ENCODE data around the gene SPTBN4.
"Not testable (repeated sequence)": the region's sequence is repeated elsewhere in the genome, so short reads cannot be mapped to it uniquely, and the experiment has no call there.

SPTBN4 gene

DNA sequence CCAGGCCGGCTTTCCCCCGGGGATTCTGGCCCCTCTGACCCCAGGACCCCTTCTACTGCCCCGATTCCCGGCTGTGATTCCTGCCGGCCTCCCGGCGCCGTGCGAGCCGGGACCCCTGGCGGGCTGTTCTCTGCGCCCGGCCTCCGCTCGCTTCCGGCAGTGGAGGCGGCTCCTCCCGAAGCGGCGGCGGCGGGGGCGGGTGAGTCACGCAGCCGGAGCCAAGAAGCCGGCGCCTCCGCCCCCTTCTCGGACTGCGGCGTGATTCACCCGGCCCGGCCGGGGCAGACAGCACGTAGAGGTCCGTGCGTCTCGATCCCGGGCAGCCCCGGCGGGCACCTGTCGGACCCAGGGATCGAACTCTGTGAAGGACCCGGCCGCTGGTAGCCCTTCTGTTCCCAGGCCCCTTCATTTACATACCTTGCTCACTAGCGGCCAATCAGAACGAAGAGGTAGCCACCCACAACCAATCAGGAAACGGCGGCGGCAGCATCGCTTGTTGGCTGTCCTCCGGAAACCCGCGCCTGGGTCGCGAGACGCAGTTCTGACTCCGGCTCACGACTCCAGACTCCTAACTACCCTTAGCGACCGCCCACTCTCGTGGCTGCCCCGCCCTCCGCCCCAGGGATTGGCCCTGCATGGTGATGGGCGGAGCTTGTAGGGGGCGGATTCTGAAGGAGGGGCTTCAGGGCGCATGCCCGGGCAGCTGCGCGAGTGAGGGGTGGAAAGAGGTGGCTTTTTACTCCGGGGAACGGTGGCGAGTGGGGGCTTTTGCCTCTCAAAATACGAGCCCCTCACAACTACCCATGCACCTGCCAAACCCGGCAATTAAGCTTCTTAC lies 41.1 kb upstream of the SPTBN4 start, which contains the start of gene SERTAD1:
Gene SERTAD1 (minus strand): TSS at position 543 of the 838 bp plus-strand sequence. CDS start 2,446 bp downstream, outside the sequence.
- Mint-ChIP-seq H3K4me3 (peak within 1 kb of the TSS; percentile 95), H3K27me3 (no peaks in the 10 kb centered on the region), H3K36me3 (ENCODE audit: insufficient read depth) (peaks cover 14% of the 10 kb centered on the region), H3K4me1 (peaks cover 11% of the 10 kb centered on the region), H3K27ac (ENCODE audit: low read depth) (peak within 1 kb of the TSS; percentile 99), H3K9me3 (no peaks in the 10 kb centered on the region)
- peak; percentile 99 to 100 for DNase-seq (ENCODE audit: low spot score in 2 of 2)
- ATAC-seq (replicated peaks; ENCODE audit: extremely low read depth, poor library complexity, severe bottlenecking), result peak; percentile 95

DNA sequence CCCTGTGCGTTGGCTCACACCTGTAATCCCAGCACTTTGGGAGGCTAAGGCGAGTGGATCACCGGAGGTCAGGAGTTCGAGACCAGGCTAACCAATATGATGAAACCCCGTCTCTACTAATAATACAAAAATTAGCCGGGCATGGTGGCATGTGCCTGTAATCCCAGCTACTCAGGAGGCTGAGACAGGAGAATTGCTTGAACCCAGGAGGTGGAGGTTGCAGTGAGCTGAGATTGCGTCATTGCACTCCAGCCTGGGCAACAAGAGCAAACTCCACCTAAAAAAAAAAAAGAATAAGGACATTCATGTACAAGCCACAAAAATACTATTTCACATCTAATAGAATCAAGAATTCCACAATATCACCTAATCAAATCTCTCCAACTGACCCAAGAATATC lies 38.6 kb upstream of the SPTBN4 start:
- ATAC-seq (replicated peaks; ENCODE audit: extremely low read depth, poor library complexity, severe bottlenecking), result not testable (repeated sequence)

DNA sequence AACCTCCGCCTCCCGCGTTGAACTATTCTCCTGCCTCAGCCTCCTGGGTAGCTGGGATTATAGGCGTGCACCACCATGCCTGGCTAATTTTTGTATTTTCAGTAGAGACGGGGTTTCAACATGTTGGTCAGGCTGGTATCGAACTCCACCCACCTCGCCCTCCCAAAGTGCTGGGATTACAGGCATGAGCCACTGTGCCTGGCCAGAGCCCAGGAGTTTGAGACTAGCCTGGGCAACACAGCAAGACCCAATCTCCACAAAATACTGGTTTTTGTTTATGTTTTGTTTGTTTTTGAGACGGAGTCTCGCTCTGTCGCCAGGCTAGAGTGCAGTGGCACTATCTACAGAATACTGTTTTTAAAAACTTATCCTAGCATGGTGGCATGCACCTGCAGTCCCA lies 36.6 kb upstream of the SPTBN4 start:
- not testable (repeated sequence) for H3K4me3 Mint-ChIP-seq; DNase-seq (ENCODE audit: low spot score in 2 of 2); H3K9me3 Mint-ChIP-seq; H3K4me1 Mint-ChIP-seq; H3K36me3 Mint-ChIP-seq (ENCODE audit: insufficient read depth); ATAC-seq (replicated peaks; ENCODE audit: extremely low read depth, poor library complexity, severe bottlenecking); H3K27me3 Mint-ChIP-seq; H3K27ac Mint-ChIP-seq (ENCODE audit: low read depth)

More for the DNA sequence above, 38.6 kb upstream of the SPTBN4 start:
- H3K27ac Mint-ChIP-seq (ENCODE audit: low read depth); H3K9me3 Mint-ChIP-seq; H3K4me3 Mint-ChIP-seq; H3K27me3 Mint-ChIP-seq; DNase-seq (ENCODE audit: low spot score in 2 of 2): not testable (repeated sequence)
- Mint-ChIP-seq H3K36me3 (ENCODE audit: insufficient read depth) (peaks cover 12% of the 10 kb centered on the region), H3K4me1 (peaks cover 13% of the 10 kb centered on the region)

DNA sequence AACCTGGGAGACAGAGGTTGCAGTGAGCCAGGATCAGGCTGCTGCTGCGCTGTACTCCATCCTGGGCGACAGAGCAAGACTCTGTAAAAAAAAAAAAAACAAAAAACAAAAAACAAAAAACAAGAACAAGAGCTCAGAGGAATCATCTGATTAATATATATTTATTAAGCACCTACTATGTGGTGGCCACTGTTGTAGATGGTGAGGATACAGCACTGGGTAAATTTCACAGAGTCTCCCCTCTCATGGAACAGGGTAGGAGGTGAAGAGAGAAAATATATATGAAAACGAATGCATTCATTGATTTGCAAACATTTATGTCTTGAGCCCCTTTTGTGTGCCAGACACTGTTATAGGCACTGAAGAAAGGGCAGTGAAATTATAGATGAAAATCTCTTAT lies 35.1 kb upstream of the SPTBN4 start:
- DNase-seq (ENCODE audit: low spot score in 2 of 2) (no peak), ATAC-seq (replicated peaks; ENCODE audit: extremely low read depth, poor library complexity, severe bottlenecking) (no peak)
- Mint-ChIP-seq H3K36me3 (ENCODE audit: insufficient read depth) (peaks cover 4% of the 10 kb centered on the region), H3K27me3 (peaks cover 9% of the 10 kb centered on the region), H3K4me3 (peak overlapping the region; percentile 23), H3K4me1 (peaks cover 9% of the 10 kb centered on the region), H3K9me3 (no peaks in the 10 kb centered on the region), H3K27ac (ENCODE audit: low read depth) (no peak overlapping the region)

DNA sequence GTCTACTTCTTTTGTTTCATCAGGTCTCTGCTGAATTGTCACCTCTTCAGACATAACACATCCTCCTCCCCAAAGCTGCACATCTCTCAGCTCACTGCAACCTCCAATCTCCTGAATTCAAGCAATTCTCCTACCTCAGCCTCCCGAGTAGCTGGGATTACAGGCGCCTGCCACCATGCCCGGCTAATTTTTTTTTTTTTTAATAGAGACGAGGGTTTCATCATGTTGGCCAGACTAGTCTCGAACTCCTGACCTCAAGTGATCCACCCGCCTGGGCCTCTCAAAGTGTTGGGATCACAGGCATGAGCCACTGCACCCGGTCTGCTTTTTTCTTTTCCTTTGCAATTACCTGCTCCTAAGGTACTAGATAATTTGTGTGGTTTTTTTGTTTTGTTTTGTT lies 34.0 kb upstream of the SPTBN4 start:
- peak overlapping the region; percentile 91 for H3K4me3 Mint-ChIP-seq
- not testable (repeated sequence) for ATAC-seq (replicated peaks; ENCODE audit: extremely low read depth, poor library complexity, severe bottlenecking); H3K36me3 Mint-ChIP-seq (ENCODE audit: insufficient read depth); H3K4me1 Mint-ChIP-seq; H3K9me3 Mint-ChIP-seq; DNase-seq (ENCODE audit: low spot score in 2 of 2); H3K27me3 Mint-ChIP-seq
- H3K27ac Mint-ChIP-seq (ENCODE audit: low read depth), result peak overlapping the region; percentile 96

DNA sequence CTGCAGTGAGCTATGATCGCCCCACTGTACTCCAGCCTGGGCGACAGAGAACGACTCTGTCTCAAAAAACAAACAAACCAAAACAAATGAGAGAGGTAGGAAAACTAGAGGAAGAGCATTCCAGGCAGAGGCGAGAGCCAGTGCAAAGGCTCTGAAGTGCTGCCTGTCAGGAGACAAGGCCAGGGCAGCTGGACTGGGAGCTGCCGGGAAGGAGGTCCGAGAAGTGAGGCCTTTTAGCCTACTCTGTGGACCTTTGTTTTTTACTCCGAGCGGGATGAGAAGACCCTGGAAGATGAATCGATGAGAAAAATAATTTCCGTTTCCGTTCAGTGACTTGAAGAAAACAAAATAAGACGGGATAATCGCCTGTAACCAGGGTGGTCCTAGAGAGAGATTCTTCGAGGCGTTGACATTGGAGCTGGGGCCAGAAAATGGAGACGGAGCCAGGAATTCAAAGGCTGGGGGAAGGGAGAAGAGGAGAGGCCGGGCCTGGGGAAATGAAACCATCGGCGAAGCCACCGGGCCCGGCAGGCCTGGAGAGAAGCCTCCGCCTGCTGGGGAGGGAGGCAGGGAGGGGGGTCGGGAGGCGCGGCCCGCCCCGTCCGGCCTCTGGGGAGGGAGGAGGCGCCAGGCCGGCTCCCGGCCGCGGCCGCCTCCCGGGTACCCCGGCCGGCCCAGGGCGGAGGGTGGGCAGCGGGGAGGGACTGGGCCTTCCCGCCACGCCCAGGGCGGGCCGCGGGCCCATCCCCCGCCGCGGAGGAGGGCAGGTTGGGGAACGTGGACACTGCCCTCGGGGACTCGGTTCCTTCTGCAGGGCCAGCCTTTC lies 33.2 kb upstream of the SPTBN4 start:
- DNase-seq (ENCODE audit: low spot score in 2 of 2) (peak in 1 of 2 donors; percentile 14), ATAC-seq (replicated peaks; ENCODE audit: extremely low read depth, poor library complexity, severe bottlenecking) (peak; percentile 73)
- H3K36me3 Mint-ChIP-seq (ENCODE audit: insufficient read depth), result peaks cover 4% of the 10 kb centered on the region
- peak overlapping the region; percentile 91 for H3K4me3 Mint-ChIP-seq
- H3K9me3 Mint-ChIP-seq, result no peaks in the 10 kb centered on the region
- H3K27me3 Mint-ChIP-seq, result peaks cover 9% of the 10 kb centered on the region
- H3K4me1 Mint-ChIP-seq, result peaks cover 14% of the 10 kb centered on the region
- H3K27ac Mint-ChIP-seq (ENCODE audit: low read depth), result peak overlapping the region; percentile 96

DNA sequence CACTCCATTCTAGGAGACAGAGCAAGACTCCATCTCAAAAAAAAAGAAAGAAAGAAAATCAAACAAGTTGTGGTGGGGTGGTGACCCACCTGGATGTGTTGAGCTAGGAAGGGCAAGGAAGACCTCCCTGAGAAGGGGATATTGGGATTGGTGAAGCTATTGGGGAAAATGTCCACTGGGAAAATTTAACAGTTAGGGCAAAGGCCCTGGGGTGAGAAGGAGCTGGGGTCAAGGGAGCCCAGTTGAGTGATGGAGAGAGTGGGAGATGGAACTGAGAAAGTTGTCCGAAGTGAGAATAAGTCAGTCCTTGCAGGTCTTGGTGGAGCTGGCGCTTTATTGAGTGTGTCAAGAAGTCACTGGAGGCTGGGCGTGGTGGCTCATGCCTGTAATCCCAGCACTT lies 28.5 kb upstream of the SPTBN4 start:
- peaks cover 23% of the 10 kb centered on the region for H3K4me1 Mint-ChIP-seq
- DNase-seq (ENCODE audit: low spot score in 2 of 2), result no peak
- H3K36me3 Mint-ChIP-seq (ENCODE audit: insufficient read depth), result peaks cover 15% of the 10 kb centered on the region
- H3K9me3 Mint-ChIP-seq, result no peaks in the 10 kb centered on the region
- peaks cover 5% of the 10 kb centered on the region for H3K27me3 Mint-ChIP-seq
- ATAC-seq (replicated peaks; ENCODE audit: extremely low read depth, poor library complexity, severe bottlenecking), result no peak
- H3K27ac Mint-ChIP-seq (ENCODE audit: low read depth), result no peak overlapping the region
- no peak overlapping the region for H3K4me3 Mint-ChIP-seq

DNA sequence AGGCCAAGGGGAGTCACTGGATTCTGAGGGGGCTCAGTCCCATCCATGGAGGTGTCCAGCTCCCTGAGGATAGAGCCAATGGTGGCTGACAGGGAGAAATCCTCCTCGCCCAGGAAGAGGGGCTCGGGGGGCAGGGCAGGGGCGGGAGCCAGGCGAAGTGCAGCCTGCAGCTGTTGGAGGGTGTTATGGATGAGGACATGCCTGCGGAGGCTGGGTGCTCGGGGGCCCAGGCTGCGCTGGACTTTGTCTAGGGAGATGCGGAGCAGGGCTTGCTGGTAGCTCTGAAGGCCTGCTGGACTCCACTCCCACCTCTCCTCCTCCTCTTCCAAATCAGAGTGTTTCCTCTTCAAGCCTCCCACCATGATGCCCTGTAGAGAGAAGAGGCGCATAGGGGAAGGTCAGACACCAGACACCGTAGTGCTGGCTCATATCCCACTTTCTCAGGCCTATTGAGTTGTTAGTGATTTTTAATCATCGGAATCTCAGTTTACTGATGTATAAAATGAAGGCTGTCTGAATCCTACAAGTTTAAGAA lies 25.0 kb upstream of the SPTBN4 start:
- peaks cover 33% of the 10 kb centered on the region for H3K4me1 Mint-ChIP-seq
- peaks cover 27% of the 10 kb centered on the region for H3K36me3 Mint-ChIP-seq (ENCODE audit: insufficient read depth)
- DNase-seq (ENCODE audit: low spot score in 2 of 2) (no peak), ATAC-seq (replicated peaks; ENCODE audit: extremely low read depth, poor library complexity, severe bottlenecking) (no peak)
- H3K9me3 Mint-ChIP-seq, result no peaks in the 10 kb centered on the region
- H3K4me3 Mint-ChIP-seq, result peak overlapping the region; percentile 99
- no peaks in the 10 kb centered on the region for H3K27me3 Mint-ChIP-seq
- no peak overlapping the region for H3K27ac Mint-ChIP-seq (ENCODE audit: low read depth)

DNA sequence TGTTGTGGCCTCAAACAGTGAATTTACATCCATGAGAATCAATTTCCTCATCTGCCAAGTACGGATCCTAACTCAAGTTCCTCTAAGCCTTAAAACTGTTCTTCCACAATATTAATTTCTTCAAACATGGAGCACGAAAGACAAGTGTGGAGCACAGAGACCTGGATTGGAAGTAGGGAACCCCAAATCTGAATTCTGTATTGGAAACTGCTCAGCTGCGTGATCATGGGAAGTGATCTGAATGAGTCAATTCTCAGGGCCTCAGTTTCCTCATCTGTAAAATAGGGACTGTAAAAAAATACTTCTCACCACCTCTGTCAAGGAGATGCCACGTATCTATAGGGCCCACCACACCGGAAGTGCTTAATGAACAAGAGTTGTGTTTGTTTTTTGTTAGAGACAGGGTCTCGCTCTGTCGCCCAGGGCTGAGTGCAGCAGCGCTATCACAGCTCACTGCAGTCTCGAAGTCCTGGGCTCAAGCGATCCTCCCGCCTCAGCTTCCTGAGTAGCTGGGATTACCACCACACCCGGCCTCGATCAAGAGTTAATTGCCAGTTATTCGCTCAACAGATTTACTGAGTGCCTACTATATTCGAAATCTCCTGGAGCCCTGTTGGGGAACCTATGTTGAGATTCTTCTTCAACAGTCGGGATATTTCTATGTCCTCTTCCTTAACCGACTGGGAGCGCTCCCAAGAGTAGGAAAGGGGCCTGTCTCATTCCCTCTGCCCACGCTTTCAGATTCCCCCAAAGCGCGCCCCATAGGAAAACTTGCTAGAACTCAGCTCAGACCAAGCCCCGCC lies 24.3 kb upstream of the SPTBN4 start:
- H3K36me3 Mint-ChIP-seq (ENCODE audit: insufficient read depth), result peaks cover 27% of the 10 kb centered on the region
- DNase-seq (ENCODE audit: low spot score in 2 of 2), result no peak

DNA sequence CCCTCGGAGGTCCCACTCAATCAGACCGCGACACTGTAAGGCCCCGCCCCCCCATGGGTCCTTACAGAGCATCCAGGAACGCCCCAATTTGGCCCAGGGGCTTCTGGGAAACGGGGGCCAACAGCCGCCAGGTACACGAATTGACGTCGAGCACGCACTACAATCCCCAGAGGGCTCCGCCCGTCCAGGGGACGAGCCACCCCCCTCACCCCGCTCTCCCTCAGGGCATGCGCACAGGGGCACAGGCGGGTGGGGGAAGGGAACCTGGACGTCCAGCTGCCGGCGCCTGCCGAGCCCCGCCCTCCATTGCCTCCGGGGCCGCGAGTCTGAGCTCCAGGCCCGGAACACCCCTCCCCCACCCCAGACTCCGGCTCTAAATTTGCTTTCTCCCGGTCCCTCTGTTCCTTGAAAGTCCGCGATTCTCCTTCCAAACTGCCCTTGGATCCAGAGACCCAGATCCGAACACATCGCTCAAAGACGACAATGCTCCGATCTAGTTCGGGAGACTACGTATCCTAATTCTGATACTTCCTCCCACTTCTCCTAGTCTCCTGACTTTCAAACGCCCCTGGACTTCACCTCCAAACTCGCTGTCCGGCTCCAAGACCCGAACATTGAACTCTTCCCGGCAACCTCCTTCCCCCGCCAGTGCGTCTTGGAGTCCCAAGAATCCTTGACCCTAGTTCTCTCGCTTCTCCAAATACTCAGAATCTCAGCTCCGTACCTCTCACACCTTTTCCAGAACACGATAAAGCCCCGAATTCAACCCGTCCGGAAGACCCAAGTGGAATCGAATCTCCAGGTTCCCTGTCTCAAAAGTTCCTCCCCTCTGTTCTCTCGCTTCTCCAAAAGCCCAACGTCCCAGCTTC lies 23.4 kb upstream of the SPTBN4 start:
- DNase-seq (ENCODE audit: low spot score in 2 of 2) (peak; percentile 94 to 99), ATAC-seq (replicated peaks; ENCODE audit: extremely low read depth, poor library complexity, severe bottlenecking) (peak; percentile 78)
- Mint-ChIP-seq H3K9me3 (no peaks in the 10 kb centered on the region), H3K4me1 (peaks cover 29% of the 10 kb centered on the region), H3K4me3 (peak overlapping the region; percentile 99), H3K36me3 (ENCODE audit: insufficient read depth) (peaks cover 27% of the 10 kb centered on the region), H3K27me3 (no peaks in the 10 kb centered on the region), H3K27ac (ENCODE audit: low read depth) (peak overlapping the region; percentile 98)

More for the DNA sequence above, 24.3 kb upstream of the SPTBN4 start:
- no peaks in the 10 kb centered on the region for H3K9me3 Mint-ChIP-seq
- H3K27ac Mint-ChIP-seq (ENCODE audit: low read depth), result peak overlapping the region; percentile 98
- no peak for ATAC-seq (replicated peaks; ENCODE audit: extremely low read depth, poor library complexity, severe bottlenecking)
- peaks cover 33% of the 10 kb centered on the region for H3K4me1 Mint-ChIP-seq
- peak overlapping the region; percentile 99 for H3K4me3 Mint-ChIP-seq
- H3K27me3 Mint-ChIP-seq, result no peaks in the 10 kb centered on the region

DNA sequence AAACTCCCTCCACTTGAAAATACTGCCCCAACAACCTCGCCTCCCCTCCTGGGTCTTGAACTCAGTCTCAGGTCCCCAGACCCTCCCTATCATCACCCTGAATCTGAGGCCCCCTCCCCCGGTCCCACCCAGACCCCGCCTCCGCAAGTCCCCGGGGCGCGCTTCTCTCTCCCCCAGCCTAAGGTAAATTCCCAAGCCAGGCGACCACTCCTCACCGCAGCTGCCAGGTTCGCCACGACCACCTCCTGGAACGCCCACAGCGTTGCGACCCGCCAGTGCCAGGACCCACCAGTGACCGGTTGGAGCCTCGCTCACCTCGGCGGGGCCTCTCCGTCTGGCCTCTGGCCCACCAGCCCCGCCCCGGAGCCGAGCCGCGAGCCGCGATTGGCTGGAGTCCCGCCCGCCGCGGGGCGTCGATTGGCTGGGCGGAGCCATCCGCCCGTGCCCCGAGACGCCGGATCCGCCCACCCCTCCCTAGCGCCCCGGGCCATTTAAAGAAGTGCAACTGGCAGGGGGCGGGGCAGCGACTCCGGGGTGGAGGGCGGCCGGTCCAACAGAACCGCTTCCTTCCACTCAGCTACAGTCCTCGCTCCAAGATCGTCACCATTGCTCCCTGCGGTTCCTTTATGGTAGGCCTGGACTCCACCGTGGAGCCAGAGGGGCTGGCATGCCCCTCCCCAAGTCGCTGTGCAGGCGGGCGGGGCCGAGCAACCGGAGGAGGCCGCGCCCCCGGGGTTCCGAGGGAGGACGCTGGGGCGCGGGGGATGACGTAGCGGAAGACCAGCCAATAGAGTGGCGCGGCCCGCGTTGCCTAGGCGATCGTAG lies 22.6 kb upstream of the SPTBN4 start, which contains the start of gene SERTAD3:
Gene SERTAD3 (minus strand): TSS at position 336 of the 825 bp plus-strand sequence. CDS start 2,255 bp downstream, outside the sequence.
- peak; percentile 95 to 96 for DNase-seq (ENCODE audit: low spot score in 2 of 2)
- H3K4me1 Mint-ChIP-seq, result peaks cover 28% of the 10 kb centered on the region

More for the DNA sequence above, 22.6 kb upstream of the SPTBN4 start, which contains the start of gene SERTAD3:
- Mint-ChIP-seq H3K9me3 (no peaks in the 10 kb centered on the region), H3K4me3 (peak within 1 kb of the TSS; percentile 99), H3K27ac (ENCODE audit: low read depth) (peak within 1 kb of the TSS; percentile 98), H3K27me3 (no peaks in the 10 kb centered on the region), H3K36me3 (ENCODE audit: insufficient read depth) (peaks cover 27% of the 10 kb centered on the region)
- ATAC-seq (replicated peaks; ENCODE audit: extremely low read depth, poor library complexity, severe bottlenecking), result peak; percentile 69

Data from central memory CD8-positive, alpha-beta T cell (primary cell).